ENCODE measurements around the gene KAZALD1.

Gene KAZALD1

DNA sequence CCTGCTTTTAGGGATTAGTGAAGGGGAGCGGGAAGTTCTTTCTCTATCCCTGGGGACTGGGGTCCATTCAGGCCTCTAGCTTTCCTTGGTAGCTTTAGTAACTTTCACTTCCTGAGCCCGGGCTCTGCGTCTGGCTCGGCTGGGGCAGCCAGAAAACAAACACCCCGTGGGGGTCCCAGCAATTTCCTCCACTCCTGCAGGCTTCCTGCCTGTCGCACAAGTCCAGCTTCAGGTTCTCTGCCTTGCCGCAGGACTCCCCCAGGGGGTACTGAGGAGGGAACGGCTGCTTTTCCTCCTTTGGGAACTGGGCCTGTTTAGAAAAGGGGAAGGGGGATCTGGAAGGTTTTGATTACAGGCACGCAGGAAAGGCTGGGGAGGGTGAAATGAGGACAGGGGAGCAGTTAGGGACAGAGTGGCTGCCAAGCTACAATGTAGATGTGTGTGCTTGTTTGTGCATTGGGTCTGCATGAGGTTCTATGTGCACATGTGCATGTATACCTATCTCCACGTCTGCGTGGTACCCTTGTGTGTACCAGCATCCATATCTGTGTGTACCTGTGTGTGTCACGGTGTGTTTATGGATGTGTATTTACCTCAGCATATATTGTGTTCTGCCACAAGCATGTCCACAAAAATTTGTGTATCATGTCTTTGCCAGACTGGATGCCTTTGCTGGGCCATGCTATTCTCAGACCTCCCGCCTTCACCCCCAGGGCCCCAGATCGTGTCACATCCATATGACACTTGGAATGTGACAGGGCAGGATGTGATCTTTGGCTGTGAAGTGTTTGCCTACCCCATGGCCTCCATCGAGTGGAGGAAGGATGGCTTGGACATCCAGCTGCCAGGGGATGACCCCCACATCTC is 2.0 kb downstream of the KAZALD1 start:
- peak; percentile 95 for DNase-seq
- in situ Hi-C loops (cut with MboI; ENCODE audit: low pct_unique_long_range_greater_than_20kb, low sequenced_read_pairs) = no loop called here

DNA sequence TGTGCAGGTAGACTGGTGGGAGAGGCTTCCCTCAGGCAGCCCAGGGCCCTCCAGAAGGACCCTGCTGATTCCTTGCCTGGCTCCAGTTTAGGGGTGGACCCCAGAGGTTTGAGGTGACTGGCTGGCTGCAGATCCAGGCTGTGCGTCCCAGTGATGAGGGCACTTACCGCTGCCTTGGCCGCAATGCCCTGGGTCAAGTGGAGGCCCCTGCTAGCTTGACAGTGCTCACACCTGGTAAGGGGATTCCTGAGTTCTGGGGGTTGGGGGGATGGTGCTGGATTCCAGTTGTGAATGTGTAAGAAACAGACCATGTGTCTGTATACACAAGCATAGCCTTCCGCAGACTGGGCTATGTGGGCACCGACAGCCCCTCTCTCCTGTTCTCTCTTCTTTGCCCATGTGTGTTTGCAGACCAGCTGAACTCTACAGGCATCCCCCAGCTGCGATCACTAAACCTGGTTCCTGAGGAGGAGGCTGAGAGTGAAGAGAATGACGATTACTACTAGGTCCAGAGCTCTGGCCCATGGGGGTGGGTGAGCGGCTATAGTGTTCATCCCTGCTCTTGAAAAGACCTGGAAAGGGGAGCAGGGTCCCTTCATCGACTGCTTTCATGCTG is 2.7 kb downstream of the KAZALD1 start:
- no peak for DNase-seq
- in situ Hi-C loops (cut with MboI; ENCODE audit: low pct_unique_long_range_greater_than_20kb, low sequenced_read_pairs) = no loop called here

DNA sequence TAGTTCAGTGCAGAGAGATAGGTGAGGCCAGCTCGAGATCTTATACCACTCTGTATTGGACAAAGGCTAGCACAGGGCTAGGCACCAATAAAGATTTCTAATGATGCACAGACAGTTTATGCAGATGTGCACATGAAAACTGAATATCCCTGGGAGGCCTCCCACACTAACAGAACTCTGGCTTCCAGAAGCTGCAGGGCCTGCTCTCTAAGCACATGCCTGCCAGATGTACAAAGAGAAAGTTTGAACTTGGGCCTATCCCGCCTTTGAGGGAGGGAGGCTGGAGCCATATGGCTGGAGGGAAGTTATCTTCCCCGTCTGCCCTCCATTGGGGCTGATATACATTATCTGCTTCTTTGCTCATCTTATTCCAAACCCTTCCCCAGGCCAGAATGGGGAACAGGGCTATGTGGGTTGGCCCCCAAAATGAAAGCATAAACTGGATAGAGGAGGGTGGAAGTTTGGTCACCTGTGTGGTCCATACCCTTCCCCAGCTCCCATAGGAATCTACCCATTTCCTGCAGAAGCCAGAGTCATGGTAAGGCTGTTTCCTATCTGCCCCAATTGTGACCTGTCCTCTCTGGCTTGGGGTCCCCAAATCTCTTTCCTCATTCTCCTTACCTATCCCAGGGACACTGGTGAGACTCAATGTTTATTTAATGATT is 3.8 kb downstream of the KAZALD1 start:
- in situ Hi-C loops (cut with MboI; ENCODE audit: low pct_unique_long_range_greater_than_20kb, low sequenced_read_pairs) = no loop called here
- DNase-seq = no peak

DNA sequence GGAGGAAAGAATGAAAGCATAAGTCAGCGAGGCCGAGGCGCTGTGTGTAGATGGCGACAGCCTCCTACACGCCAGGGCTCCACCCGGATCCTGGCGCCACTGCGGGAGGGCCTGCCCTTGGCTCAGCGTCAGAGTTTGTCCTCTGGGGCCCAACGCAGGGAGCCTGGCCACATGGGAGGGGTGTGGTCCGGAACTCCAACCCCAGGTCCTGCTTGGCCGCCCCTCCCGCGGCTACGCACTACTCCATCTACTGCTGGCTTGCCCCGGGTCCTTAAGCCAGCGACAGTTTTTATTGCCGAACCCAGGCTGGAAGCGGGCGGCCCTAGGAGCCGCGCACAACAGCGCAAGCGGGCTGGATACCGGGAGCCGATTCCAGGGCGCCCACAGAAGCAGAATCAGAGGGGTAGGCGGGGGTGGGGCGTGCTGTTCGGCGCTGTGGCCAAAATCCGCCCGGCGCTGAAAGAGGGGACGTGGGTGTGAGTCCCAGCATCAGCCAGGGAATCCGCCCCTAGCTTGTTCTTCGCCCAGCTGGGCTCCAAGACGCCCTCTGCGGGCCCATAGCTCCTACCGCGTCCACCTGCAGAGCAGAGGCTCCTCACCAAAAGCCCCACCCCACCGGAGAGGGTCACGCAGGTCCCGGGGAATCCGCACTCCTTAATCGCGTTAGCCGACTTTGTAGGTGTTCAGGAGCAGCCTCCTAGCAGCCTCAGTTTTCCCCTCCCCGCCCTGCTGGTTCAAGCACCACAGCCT is 4.5 kb downstream of the KAZALD1 start:
- DNase-seq = peak; percentile 89
- in situ Hi-C loops (cut with MboI; ENCODE audit: low pct_unique_long_range_greater_than_20kb, low sequenced_read_pairs) = no loop called here

DNA sequence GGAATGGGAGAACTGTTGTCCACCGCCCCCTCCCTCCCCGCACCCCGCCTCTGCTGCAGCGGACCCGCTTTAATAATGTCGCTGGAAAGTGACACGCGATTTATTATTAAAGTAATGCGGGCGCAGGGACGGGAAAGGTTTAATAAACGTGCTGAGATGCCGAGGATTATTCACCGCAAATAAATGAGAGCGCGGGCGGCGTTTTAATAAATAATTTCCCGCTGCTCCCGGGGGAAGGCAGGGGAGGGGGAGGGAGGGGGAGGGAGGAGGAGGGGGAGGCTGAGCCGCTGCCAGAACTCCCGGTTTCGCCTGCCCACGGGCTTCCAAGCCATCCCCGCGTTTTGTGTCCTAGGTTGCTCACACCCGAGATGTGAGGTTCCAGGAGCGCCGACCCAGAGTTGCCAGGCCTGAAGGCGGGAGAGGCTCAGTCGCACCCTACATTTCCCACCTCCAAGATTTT is 5.1 kb downstream of the KAZALD1 start:
- in situ Hi-C loops (cut with MboI; ENCODE audit: low pct_unique_long_range_greater_than_20kb, low sequenced_read_pairs) = no loop called here
- no peak for DNase-seq

DNA sequence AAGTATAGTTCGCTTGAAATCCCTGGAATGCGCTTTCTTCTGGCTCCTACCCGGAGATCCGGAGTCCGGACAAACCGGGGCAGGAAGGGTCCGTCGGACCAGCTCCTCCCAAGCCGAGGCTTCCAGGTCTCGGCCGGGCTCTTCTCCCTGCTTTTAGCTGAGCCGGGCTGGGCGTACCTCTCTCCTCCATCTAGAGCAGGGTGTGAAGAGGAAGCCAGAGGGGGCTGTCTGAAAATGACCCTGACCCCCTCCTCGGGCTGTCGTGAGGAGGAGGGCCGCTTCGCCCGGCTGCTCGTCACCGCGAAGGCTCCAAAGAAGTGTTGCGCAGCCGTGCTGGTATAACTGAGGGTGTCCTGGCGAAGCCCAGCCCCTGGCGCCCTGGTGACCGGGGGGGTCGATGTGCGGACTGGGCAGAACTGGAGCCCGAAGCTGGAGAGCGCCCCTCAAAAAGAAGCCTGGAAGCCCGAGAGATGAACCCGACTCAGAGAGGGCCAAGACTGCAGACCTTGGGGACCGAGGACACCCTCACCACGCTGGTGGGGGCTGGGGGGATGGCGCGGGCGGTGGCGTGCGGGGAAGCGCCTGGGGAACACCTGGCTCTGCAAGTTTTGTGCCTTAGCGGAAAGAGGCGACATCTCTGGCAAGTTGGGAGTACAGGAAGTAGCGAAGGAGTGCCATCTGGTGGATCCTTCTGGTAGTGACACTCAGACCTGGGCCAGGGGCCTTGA is 5.7 kb downstream of the KAZALD1 start:
- peak; percentile 95 for DNase-seq
- in situ Hi-C loops (cut with MboI; ENCODE audit: low pct_unique_long_range_greater_than_20kb, low sequenced_read_pairs) = no loop called here

DNA sequence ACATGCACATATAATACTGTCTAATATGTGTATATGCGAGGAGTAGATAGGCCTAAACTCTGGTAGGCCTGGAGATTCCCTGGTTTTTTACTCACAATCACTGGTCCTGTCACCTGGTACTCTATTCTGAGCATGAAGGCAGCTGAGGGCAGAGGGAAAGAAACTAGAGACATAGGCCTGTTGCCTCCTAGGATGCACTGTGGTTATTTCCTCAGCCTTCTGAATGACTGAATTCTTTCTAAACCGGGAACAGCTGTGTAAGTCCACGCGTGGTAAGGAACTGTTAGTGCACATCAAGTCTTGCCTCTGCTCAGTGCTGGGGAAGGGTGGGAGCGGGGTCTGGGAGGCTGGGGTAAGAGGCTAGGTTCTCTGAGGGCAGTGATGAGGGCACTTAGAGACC is 7.7 kb downstream of the KAZALD1 start:
- in situ Hi-C loops (cut with MboI; ENCODE audit: low pct_unique_long_range_greater_than_20kb, low sequenced_read_pairs) = no loop called here
- DNase-seq = no peak

DNA sequence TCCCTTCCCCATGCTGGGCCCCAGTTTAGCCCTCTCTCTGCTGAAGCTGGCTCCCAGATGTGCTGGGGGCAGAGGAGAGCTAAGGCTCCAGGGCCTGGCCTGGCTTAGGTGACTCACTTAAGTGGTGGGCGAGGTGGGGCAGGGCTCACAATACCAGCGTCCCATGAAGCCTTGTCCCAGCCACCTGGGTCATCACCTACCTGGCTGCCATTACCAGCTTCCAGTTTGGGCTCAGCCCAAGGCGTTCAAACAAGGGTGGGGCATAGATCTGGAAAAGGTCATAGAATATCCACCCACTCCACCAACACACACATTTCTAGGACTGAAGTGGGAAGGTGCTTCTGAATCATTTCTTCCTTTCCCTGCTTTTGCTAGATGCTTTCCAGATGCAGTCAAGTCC is 8.3 kb downstream of the KAZALD1 start:
- DNase-seq = no peak
- in situ Hi-C loops (cut with MboI; ENCODE audit: low pct_unique_long_range_greater_than_20kb, low sequenced_read_pairs) = no loop called here

DNA sequence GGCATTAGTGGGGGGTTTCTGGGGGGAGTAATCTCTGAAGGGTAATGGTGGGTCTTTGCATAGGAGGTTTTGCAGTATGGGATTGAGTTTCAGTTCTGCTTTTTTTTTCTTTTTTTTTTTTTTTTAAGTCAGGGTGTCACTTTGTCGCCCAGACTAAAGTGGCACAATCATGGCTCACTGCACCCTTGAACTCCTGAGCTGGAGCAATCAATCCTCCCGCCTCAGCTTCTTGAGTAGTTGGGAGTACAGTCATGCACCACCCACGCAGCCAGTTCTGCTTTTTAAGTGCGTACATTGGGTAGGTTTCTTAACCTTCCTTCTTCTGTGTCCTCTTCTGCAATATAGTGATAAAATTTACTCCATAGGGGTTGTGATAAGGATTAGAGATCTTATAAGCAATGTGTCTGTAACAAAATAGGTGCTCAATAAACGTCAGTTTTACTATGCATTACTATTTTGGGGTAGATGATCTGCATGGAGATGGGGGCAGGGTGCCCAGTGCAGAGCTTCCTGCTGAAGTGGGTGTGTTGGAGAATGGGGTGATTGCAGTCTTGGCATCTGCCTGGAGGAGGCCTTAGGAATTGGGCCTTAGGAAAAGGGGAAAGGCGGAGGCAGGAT is 9.6 kb downstream of the KAZALD1 start:
- in situ Hi-C loops (cut with MboI; ENCODE audit: low pct_unique_long_range_greater_than_20kb, low sequenced_read_pairs) = no loop called here
- peak; percentile 96 for DNase-seq

DNA sequence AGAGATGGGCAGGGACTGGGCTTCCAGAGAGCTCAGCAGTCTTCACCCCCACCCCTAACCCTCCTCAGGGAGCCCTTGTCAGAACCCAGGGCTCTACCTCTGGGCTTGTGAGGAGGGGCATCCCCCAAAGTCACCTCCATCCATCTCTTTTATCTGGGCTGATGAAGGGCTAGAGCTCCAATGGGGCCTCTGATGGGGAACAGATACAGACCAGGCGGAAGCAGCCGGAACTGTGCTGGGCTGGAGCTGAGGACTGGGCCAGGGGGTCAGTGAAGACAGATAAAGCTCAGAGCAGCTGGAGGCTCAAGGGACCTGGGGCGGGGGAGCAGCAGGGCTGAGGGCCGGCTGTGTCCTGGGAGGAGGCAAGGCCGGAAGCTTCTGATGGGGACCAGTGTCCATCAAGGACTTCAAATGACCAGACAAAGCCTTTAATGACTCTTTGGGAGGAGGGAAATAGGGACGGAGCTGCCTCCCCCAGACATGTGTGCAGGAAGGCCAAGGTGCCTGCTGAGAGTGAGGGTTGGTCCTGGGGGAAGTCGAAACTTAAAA is 10.2 kb downstream of the KAZALD1 start:
- no peak for DNase-seq
- in situ Hi-C loops (cut with MboI; ENCODE audit: low pct_unique_long_range_greater_than_20kb, low sequenced_read_pairs) = no loop called here

DNA sequence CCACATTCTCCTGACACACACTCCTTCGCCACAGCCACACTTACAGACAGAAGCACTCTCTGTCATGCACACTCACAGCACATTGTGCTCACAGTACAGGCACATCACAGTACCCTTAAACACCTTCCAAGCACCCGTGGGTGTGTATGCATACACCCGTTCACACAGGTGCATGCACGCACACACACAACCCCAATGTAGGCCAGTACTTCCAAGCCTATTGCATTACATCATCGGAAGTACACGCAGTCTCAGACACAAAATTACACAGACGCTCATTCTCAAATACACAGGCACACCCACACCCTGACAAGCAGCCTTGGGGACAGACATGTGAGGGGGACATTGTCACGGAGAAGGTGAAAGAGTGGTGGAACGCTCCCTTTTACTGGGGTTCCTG is 11.1 kb downstream of the KAZALD1 start:
- in situ Hi-C loops (cut with MboI; ENCODE audit: low pct_unique_long_range_greater_than_20kb, low sequenced_read_pairs) = no loop called here
- no peak for DNase-seq

DNA sequence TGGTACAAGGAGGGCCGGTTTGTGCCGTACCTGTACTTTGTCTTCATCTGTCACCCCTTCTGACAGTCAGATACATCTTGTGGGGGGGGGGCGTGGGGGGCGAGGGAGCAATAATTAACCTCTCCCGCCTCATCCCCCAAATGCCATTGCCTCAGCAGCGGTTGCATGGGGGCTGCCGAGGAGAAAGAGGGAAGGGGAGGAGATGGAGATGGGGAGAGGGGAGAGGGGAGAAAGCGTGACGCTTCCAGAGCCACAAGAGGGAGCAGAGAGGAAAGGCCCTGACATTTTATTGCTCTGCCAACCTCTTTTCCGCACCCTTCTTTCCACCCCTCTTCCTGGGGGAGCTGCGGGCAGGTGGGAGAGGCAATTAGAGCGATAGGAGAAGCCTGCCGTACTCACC is 11.8 kb downstream of the KAZALD1 start:
- in situ Hi-C loops (cut with MboI; ENCODE audit: low pct_unique_long_range_greater_than_20kb, low sequenced_read_pairs) = no loop called here
- DNase-seq = no peak

DNA sequence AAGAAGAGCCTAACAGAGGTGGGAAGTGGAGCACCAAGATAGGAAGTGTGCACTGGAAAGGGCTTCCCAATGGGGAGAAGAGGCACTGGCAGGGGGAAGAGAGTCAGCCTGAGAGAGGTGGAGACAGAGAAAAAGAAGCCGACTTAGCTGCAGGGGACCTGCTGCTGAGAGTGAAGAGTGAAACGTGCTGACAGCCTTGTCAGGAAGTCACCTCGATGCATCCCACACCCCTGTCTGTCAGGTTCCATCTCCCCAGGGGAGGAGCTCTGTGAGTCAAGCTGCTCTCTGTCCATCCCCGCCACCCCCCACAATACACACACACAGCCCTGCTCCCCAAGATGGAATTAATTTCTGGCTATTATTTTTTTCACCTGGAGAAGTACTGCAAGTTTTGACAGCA is 14.0 kb downstream of the KAZALD1 start:
- in situ Hi-C loops (cut with MboI; ENCODE audit: low pct_unique_long_range_greater_than_20kb, low sequenced_read_pairs) = no loop called here
- DNase-seq = no peak

DNA sequence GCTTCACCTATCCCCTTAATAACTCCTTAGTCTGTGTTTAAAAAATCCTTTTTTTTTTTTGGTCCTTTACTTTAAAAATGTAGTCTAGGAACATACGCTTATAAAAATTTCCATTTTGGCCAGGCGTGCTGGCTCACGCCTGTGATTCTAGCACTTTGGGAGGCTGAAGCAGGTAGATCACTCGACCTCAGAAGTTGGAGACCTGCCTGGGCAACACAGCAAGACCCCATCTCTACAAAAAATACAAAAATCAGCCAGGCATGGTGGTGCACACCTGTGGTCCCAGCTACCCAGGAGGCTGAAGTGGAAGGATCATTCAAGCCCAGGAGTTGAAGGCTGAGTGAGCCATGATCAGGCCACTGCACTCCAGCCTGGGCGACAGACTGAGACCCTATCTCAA is 14.8 kb downstream of the KAZALD1 start:
- no peak for DNase-seq
- in situ Hi-C loops (cut with MboI; ENCODE audit: low pct_unique_long_range_greater_than_20kb, low sequenced_read_pairs) = no loop called here

DNA sequence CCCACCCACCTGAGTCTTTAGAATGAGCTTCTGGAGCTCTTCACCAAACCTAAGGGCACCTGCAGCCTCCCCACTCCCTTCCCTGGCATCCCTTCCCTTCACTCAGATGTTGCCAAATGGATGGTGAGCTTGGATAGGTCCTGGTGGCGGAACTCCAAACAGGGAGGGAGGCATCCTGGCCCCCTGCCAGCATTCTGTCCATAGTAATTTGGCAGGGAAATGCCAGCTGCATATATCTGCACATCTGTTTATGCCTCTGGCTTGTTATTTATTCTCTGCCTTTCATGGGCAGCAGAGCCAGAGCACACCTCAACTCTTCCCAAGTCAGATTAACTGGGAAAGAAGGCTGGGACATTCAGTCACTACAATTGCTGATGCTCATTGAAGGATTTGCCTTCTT is 18.1 kb downstream of the KAZALD1 start:
- no peak for DNase-seq
- in situ Hi-C loops (cut with MboI; ENCODE audit: low pct_unique_long_range_greater_than_20kb, low sequenced_read_pairs) = no loop called here

DNA sequence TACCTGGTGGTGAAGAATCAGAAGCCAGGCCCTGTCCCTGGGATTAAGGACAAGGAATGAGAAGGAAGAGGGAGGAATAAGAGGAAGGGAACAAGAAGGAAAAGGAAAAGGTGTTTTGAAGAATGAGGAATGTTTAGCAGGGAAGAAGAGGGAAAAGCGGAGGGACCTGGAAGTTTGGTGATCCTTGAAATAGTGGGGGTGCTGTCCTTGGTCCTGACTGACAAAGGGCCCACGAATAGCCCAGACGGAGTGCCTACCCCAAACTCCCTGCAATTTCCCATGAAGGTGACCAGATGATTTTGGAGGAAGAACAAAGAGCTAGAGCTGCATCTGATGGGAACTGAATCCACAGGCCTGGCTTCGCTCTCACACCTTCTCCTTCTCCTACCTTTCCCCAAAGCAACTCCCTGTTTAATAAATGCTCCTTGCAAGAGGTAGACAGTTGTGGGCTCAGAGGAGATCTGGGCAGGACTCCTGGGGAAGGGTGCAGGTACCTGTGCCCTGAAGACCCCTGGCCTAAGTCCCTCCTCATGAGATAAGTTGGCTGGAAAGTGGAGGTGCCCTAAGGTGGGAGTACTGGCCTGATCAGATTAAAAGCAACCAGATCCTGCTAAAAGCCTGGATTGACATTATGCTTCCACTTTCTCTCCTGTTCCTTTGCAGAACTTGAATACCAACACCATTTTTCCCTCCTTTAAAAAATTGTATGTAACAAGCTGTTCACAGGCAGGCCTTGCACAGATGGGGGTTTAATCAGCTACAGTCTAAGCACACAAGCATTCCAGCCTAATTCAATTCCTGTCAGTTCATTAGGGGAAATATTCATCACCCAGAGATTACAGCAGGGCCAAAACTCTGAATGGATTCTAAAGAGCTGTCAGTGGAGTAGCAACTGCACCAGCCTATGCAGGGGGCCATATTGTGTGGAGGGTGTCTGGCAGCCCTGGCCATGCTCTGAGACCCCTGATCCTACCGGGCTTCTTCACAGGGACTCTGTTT is 19.4 kb downstream of the KAZALD1 start:
- peak; percentile 33 for DNase-seq
- in situ Hi-C loops (cut with MboI; ENCODE audit: low pct_unique_long_range_greater_than_20kb, low sequenced_read_pairs) = no loop called here

DNA sequence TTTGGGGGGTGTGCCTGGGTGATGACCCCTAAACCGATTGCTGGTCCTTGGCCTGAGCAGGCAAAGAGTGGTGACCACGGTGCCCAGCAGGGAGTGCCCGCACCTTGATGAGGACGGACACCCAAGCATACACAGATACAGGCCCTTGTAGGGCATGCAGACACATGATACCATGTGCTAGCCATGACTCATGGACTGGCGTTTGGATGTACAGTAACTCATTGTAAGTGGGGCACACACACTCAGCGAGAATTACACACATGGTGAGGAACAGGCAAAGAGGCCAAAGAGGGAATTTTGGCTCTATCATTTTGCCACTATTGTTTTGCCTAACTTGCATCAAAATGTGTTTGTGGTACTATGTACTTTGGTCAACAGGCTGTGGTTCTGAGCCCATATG is 24.1 kb downstream of the KAZALD1 start:
- DNase-seq = no peak
- in situ Hi-C loops (cut with MboI; ENCODE audit: low pct_unique_long_range_greater_than_20kb, low sequenced_read_pairs) = no loop called here

All from KBM-7 (cell line).